Gastroesophageal sphincter (tissue), 4 donors: ENCODE measurements around the gene ZNF730. TPM values are rescaled to one million over a fixed set of nuclear protein-coding genes. Genes with fewer than 3 reads are reported as not detected.
"Not testable (repeated sequence)": the region's sequence is repeated elsewhere in the genome, so short reads cannot be mapped to it uniquely, and the experiment has no call there.

Experiments
- ATAC-seq: fragments of 150-250 bp; one replicate; pipeline ENCODE4 v1.9.1; 2016; ENCODE audit warnings: mild to moderate bottlenecking, moderate library complexity
- H3K27ac ChIP-seq, 4 donors: fragments of 200-600 bp; sonication (generic) in 3 of 4; 1 replicate in 3 of 4; 2 replicates in 1 of 4; pipeline ENCODE4 v1.5.1; 2016 to 2019
- H3K27me3 ChIP-seq: fragments of 200-600 bp; sonication (generic); one replicate; pipeline ENCODE4 v1.5.1; 2019
- H3K36me3 ChIP-seq, 2 donors: fragments of 200-600 bp; sonication (generic); one replicate each; pipeline ENCODE4 v1.5.1; 2019; ENCODE audit warnings: control low read depth in 1 of 2
- H3K4me1 ChIP-seq, 3 donors: fragments of 200-600 bp; sonication (generic); 1 replicate in 2 of 3; 2 replicates in 1 of 3; pipeline ENCODE4 v1.5.1; 2016 to 2019; ENCODE audit warnings: control low read depth in 2 of 3
- H3K4me3 ChIP-seq, 2 donors: fragments of 200-600 bp; sonication (generic); one replicate each; pipeline ENCODE4 v1.5.1; 2019; ENCODE audit warnings: mild to moderate bottlenecking in 1 of 2, moderate library complexity in 1 of 2
- H3K9me3 ChIP-seq, 3 donors: fragments of 200-600 bp; sonication (generic); one replicate each; pipeline ENCODE4 v1.5.1; 2017 to 2019; ENCODE audit warnings: control low read depth in 2 of 3
- CTCF ChIP-seq, 4 experiments: fragments of 200-600 bp in 2 of 4; fragments of 450-650 bp in 2 of 4; sonication (generic) in 1 of 4; IDR thresholded peaks; one replicate each; pipeline ENCODE4 v1.5.1; 2017 to 2019; ENCODE audit warnings: antibody characterized with exemption in 4 of 4, mild to moderate bottlenecking in 2 of 4, moderate library complexity in 2 of 4
- EP300 ChIP-seq: sonication (generic); formaldehyde crosslinking; IDR thresholded peaks from one replicate; pipeline ENCODE4 v1.6.1; 2017; ENCODE audit warnings: antibody characterized with exemption, mild to moderate bottlenecking
- POLR2A ChIP-seq, 2 donors: fragments of 450-650 bp; IDR thresholded peaks; one replicate each; pipeline ENCODE4 v1.6.1; 2017; ENCODE audit warnings: antibody characterized with exemption in 2 of 2, mild to moderate bottlenecking in 2 of 2, moderate library complexity in 1 of 2
- POLR2AphosphoS5 ChIP-seq: sonication (generic); formaldehyde crosslinking; IDR thresholded peaks from one replicate; pipeline ENCODE4 v1.6.1; 2017; ENCODE audit warnings: antibody characterized with exemption
- WGBS, 2 donors: methylation state at CpG; one replicate each; pipeline ENCODE4 v1.1.5; 2018; ENCODE audit warnings: low coverage in 1 of 2; 5-methylcytosine and 5-hydroxymethylcytosine counted together
- total RNA-seq, 4 donors: library from RNA; depleted of rRNA; stranded (reverse); fragments of >200 nt; gene quantifications; one replicate each; pipeline ENCODE4 v1.1.0, GENCODE V29; 2016

Gene ZNF730
- under 1 TPM in 1 of 4 donors, not detected in 3; 0.27 TPM for total RNA-seq

- Histone ChIP-seq H3K9me3 (no peaks in the 10 kb centered on the region), H3K4me1 (peaks cover 0 to 10% (median 0%) of the 10 kb centered on the region in 3 donors), H3K27ac (peak within 1 kb of the TSS in 1 of 4 donors; percentile 60), H3K27me3 (peaks cover 12% of the 10 kb centered on the region), H3K4me3 (peak within 1 kb of the TSS; percentile 6 to 54), H3K36me3 (no peaks in the 10 kb centered on the region)
- peak; percentile 55 for ATAC-seq
- TF ChIP-seq EP300, result no peak
- WGBS, 2 donors, result 1 to 5% methylated on average over 13 to 14 of the region's 44 CpGs
Observed at GRCh38 chr19:23116802-23117571, at the start of gene ZNF730. Gene ZNF730, plus strand, starts transcription at chr19:23117025. Its CDS starts 149 bp downstream, at chr19:23117174.

GRCh38 chr19:23070353-23071146, 46.3 kb upstream of the ZNF730 start:
- Histone ChIP-seq H3K27ac (no peak overlapping the region), H3K36me3 (no peaks in the 10 kb centered on the region), H3K4me1 (peaks cover 0 to 22% (median 0%) of the 10 kb centered on the region in 3 donors), H3K27me3 (peaks cover 77% of the 10 kb centered on the region), H3K9me3 (no peaks in the 10 kb centered on the region), H3K4me3 (peak overlapping the region in 1 of 2 donors; percentile 43)
- peak in 1 of 4 experiments; percentile 51 for TF ChIP-seq CTCF (IDR thresholded peaks at IDR 0.05)
- no peak for TF ChIP-seq EP300
- no peak for TF ChIP-seq POLR2A (IDR thresholded peaks at IDR 0.05)
- no peak for ATAC-seq
- 6% methylated on average over 3 to 12 of the region's 43 CpGs for WGBS, 2 donors

- peaks cover 0 to 26% (median 0%) of the 10 kb centered on the region in 3 donors for H3K4me1 ChIP-seq
- TF ChIP-seq POLR2A (IDR thresholded peaks at IDR 0.05) (no peak), POLR2AphosphoS5 (no peak), CTCF (IDR thresholded peaks at IDR 0.05) (no peak), EP300 (no peak)
- no peaks in the 10 kb centered on the region for H3K36me3 ChIP-seq
- no peak overlapping the region for H3K27ac ChIP-seq
- peaks cover 78% of the 10 kb centered on the region for H3K27me3 ChIP-seq
- ATAC-seq, result peak; percentile 32
- H3K9me3 ChIP-seq, result no peaks in the 10 kb centered on the region
- H3K4me3 ChIP-seq, result peak overlapping the region in 1 of 2 donors; percentile 43
- no CpG with 5 or more reads among the region's 30 CpGs for WGBS, 2 donors
Observed at GRCh38 chr19:23071147-23071511, 45.7 kb upstream of the ZNF730 start.

- H3K4me1 ChIP-seq, result peaks cover 0 to 26% (median 0%) of the 10 kb centered on the region in 3 donors
- H3K27ac ChIP-seq, result peak overlapping the region in 2 of 4 donors; percentile 45 to 56
- peak; percentile 91 for ATAC-seq
- H3K27me3 ChIP-seq, result peaks cover 50% of the 10 kb centered on the region
- WGBS, 2 donors, result 0% methylated on average over 1 to 8 of the region's 48 CpGs
- no peaks in the 10 kb centered on the region for H3K9me3 ChIP-seq
- H3K4me3 ChIP-seq, result peak overlapping the region; percentile 35 to 59
- no peaks in the 10 kb centered on the region for H3K36me3 ChIP-seq
- TF ChIP-seq CTCF (IDR thresholded peaks at IDR 0.05) (no peak), EP300 (no peak), POLR2AphosphoS5 (no peak), POLR2A (IDR thresholded peaks at IDR 0.05) (no peak)
Observed at GRCh38 chr19:23075031-23075733, 41.6 kb upstream of the ZNF730 start.

- 50 to 93% methylated on average over 2 of the region's 2 CpGs for WGBS, 2 donors
- not testable (repeated sequence) for H3K27ac ChIP-seq, H3K36me3 ChIP-seq, H3K4me3 ChIP-seq, ATAC-seq, H3K9me3 ChIP-seq
- H3K27me3 ChIP-seq, result peaks cover 28% of the 10 kb centered on the region
- H3K4me1 ChIP-seq, result peaks cover 0 to 13% (median 0%) of the 10 kb centered on the region in 3 donors
Observed at GRCh38 chr19:23077776-23078175, 39.0 kb upstream of the ZNF730 start.
